GM19463 (cell line): ENCODE measurements around the gene MGAM2.

Experiments
- ATAC-seq: cut with Tn5 transposase; IDR thresholded peaks from one replicate; pipeline ENCODE4 v1.9.1; 2021; ENCODE audit warnings: mild to moderate bottlenecking, moderate library complexity; ENCODE audit not compliant: unreplicated experiment

Gene MGAM2

GRCh38 chr7:142263598-142264380, 152.3 kb downstream of the MGAM2 start:
- no peak for ATAC-seq
